Peyer's patch (tissue), 4 donors: ENCODE data around the gene AHSA1. TPM values are rescaled to one million over a fixed set of nuclear protein-coding genes. Genes with fewer than 3 reads are reported as not detected.

Experiments
- DNase-seq, 3 donors: peaks; one replicate each; pipeline ENCODE4 v3.0.0-alpha.2; 2017 to 2019
- H3K27ac ChIP-seq, 4 donors: fragments of 200-600 bp; sonication (generic); one replicate each; pipeline ENCODE4 v1.5.1; 2016 to 2019
- H3K27me3 ChIP-seq, 2 donors: fragments of 200-600 bp; sonication (generic); one replicate each; pipeline ENCODE4 v1.5.1; 2019
- H3K36me3 ChIP-seq, 3 donors: fragments of 200-600 bp; sonication (generic); one replicate each; pipeline ENCODE4 v1.5.1; 2016 to 2019
- H3K4me1 ChIP-seq, 4 donors: fragments of 200-600 bp; sonication (generic); one replicate each; pipeline ENCODE4 v1.5.1; 2016 to 2019
- H3K4me3 ChIP-seq, 4 donors: fragments of 200-600 bp; sonication (generic); 1 replicate in 3 of 4; 2 replicates in 1 of 4; pipeline ENCODE4 v1.5.1; 2016 to 2019; ENCODE audit warnings: mild to moderate bottlenecking in 1 of 4
- H3K9me3 ChIP-seq, 4 donors: fragments of 200-600 bp; sonication (generic); one replicate each; pipeline ENCODE4 v1.5.1; 2016 to 2019; ENCODE audit warnings: mild to moderate bottlenecking in 1 of 4
- POLR2A ChIP-seq, 2 donors: fragments of 450-650 bp; IDR thresholded peaks; one replicate each; pipeline ENCODE4 v1.5.1; 2017; ENCODE audit warnings: antibody characterized with exemption in 2 of 2, mild to moderate bottlenecking in 2 of 2, moderate library complexity in 2 of 2
- total RNA-seq, 4 donors: library from RNA; depleted of rRNA; stranded (reverse); fragments of >200 nt; gene quantifications; one replicate each; pipeline ENCODE4 v1.1.0, GENCODE V29; 2016
- TF ChIP-seq, protein P1 (sequence below), 6 experiments: fragments of 450-650 bp in 4 of 6; fragments of 200-600 bp in 2 of 6; sonication (generic) in 1 of 6; IDR thresholded peaks; one replicate each; pipeline ENCODE4 v1.5.1; 2017 to 2019; ENCODE audit warnings: antibody characterized with exemption in 6 of 6, mild to moderate bottlenecking in 3 of 6, moderate library complexity in 1 of 6

AHSA1 gene
- total RNA-seq, 4 donors from 2014 or later, result 56.6 to 129 (median 80.9) TPM

DNA sequence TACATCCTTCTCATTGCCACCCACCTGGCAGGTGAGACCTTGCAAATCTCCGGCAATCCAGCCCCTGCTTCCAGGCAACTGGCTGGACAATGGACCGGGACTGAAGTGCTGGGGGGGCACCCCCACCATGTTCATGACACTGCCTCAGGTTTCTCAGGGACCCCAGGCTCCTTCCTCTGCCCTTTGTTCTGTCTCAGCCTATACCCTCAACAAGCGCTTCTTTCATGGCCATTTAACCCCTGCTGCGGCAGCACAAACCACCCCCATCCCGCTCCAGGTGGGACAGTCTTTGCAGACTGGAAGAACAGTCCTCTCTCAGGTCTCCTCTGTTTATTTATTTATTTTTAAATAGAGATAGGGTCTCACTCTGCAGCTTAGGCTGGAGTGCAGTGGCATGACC lies 33.2 kb downstream of the AHSA1 start:
- no peaks in the 10 kb centered on the region for H3K9me3 ChIP-seq
- no peak for TF ChIP-seq POLR2A (IDR thresholded peaks at IDR 0.05)
- TF ChIP-seq, protein P1, sequence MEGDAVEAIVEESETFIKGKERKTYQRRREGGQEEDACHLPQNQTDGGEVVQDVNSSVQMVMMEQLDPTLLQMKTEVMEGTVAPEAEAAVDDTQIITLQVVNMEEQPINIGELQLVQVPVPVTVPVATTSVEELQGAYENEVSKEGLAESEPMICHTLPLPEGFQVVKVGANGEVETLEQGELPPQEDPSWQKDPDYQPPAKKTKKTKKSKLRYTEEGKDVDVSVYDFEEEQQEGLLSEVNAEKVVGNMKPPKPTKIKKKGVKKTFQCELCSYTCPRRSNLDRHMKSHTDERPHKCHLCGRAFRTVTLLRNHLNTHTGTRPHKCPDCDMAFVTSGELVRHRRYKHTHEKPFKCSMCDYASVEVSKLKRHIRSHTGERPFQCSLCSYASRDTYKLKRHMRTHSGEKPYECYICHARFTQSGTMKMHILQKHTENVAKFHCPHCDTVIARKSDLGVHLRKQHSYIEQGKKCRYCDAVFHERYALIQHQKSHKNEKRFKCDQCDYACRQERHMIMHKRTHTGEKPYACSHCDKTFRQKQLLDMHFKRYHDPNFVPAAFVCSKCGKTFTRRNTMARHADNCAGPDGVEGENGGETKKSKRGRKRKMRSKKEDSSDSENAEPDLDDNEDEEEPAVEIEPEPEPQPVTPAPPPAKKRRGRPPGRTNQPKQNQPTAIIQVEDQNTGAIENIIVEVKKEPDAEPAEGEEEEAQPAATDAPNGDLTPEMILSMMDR (IDR thresholded peaks at IDR 0.05), result no peak
- DNase-seq, result peak in 1 of 3 donors; percentile 13
- H3K4me1 ChIP-seq, result no peaks in the 10 kb centered on the region
- no peaks in the 10 kb centered on the region for H3K36me3 ChIP-seq
- no peak overlapping the region for H3K27ac ChIP-seq
- no peak overlapping the region for H3K4me3 ChIP-seq
- no peaks in the 10 kb centered on the region for H3K27me3 ChIP-seq

- H3K27me3 ChIP-seq, result peaks cover 0 to 21% of the 10 kb centered on the region in 2 donors
- DNase-seq, result no peak
- H3K27ac ChIP-seq, result no peak overlapping the region
- H3K9me3 ChIP-seq, result no peaks in the 10 kb centered on the region
- H3K4me1 ChIP-seq, result peaks cover 0 to 18% (median 11%) of the 10 kb centered on the region in 4 donors
- H3K36me3 ChIP-seq, result no peaks in the 10 kb centered on the region
- TF ChIP-seq, protein P1 (IDR thresholded peaks at IDR 0.05), result no peak
- TF ChIP-seq POLR2A (IDR thresholded peaks at IDR 0.05), result no peak
- no peak overlapping the region for H3K4me3 ChIP-seq
Measured at GRCh38 chr14:77495334-77495733, 37.4 kb downstream of the AHSA1 start.

DNA sequence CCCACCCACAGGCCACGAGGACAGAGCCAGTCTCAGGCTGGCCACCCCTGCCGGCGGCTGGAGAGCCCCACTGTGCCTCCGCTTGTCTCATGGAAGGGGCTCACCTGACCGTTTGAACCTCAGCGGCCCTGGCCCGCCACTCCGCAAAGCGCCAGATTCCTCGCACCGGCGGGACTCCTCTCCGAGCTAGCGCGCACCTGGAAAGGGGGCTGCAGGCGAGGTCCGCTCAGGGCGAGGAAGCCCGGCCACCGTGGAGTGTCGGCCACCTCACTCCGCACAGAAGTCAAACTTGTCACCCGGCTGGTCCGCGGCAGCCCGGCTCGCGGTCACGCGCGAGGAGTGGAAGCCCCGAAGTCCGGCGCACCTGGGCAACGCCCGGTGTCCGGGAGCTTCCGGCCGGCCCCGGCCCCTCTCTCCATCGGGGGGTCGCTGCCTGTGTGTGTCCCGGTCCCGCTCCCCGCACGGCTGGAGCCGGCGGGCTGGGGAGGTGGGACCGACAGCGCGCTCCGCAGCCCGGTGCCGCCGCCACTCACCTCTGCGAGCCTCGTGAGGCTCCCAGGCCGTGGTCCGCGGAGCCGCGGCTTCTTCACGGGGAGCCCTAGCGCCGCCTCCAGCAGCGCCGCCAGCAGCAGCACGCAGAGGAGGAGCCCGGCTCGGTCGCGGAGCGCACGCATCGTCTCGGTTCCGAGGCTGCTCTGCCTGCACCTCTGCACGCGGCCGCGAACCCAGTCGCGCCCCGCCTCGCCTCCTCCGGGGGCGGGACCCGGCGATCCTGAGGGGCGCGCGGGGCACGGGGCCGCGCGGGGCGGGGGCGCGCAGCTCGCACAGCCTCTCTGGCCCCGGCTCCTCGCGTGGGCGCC lies 40.5 kb downstream of the AHSA1 start, which contains the start of gene ISM2:
Gene ISM2, minus strand, starts transcription at position 697 of the 860 bp plus-strand sequence. Its CDS starts 23 bp downstream, at position 674.
- Histone ChIP-seq H3K9me3 (peaks cover 0 to 3% (median 0%) of the 10 kb centered on the region in 4 donors), H3K4me3 (peak within 1 kb of the TSS; percentile 29 to 61 (median 60)), H3K27ac (no peak within 1 kb of the TSS), H3K36me3 (no peaks in the 10 kb centered on the region), H3K27me3 (peaks cover 0 to 21% of the 10 kb centered on the region in 2 donors), H3K4me1 (peaks cover 0 to 18% (median 11%) of the 10 kb centered on the region in 4 donors)
- peak in 2 of 3 donors; percentile 17 to 65 for DNase-seq
- TF ChIP-seq, protein P1 (IDR thresholded peaks at IDR 0.05), result no peak
- no peak for TF ChIP-seq POLR2A (IDR thresholded peaks at IDR 0.05)

DNA sequence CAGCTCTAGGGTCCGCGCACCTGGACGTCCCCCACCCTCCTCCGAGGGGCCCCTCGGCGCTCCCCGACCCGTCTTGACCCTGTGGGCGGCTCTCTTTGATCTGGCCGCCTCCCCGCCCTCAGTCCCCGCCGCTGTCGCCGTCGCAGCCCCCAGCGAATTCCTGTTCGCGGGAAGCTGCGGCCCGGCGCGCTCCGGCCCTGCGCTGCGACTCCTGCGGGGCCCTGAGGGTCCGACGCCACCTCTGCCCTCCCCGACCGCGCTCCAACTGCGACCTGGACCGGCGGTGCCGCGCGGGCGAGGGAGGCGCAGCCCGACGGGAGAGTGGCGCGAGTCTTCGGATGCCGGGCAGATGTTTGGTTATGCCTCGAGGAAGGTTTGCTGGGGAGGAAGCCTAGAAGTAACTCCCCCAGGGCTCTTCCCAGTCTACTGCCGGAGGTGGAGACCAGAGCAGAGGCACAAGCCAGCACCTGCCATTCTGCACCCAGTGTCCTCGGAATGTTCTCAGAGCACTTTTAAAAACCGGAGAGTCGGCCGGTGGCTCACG lies 41.2 kb downstream of the AHSA1 start:
- H3K4me3 ChIP-seq, result peak overlapping the region; percentile 29 to 61 (median 60)
- H3K9me3 ChIP-seq, result peaks cover 0 to 6% (median 0%) of the 10 kb centered on the region in 4 donors
- H3K27me3 ChIP-seq, result peaks cover 0 to 21% of the 10 kb centered on the region in 2 donors
- no peaks in the 10 kb centered on the region for H3K36me3 ChIP-seq
- peaks cover 0 to 18% (median 11%) of the 10 kb centered on the region in 4 donors for H3K4me1 ChIP-seq
- TF ChIP-seq, protein P1 (IDR thresholded peaks at IDR 0.05), result no peak
- TF ChIP-seq POLR2A (IDR thresholded peaks at IDR 0.05), result no peak
- no peak for DNase-seq
- H3K27ac ChIP-seq, result no peak overlapping the region

DNA sequence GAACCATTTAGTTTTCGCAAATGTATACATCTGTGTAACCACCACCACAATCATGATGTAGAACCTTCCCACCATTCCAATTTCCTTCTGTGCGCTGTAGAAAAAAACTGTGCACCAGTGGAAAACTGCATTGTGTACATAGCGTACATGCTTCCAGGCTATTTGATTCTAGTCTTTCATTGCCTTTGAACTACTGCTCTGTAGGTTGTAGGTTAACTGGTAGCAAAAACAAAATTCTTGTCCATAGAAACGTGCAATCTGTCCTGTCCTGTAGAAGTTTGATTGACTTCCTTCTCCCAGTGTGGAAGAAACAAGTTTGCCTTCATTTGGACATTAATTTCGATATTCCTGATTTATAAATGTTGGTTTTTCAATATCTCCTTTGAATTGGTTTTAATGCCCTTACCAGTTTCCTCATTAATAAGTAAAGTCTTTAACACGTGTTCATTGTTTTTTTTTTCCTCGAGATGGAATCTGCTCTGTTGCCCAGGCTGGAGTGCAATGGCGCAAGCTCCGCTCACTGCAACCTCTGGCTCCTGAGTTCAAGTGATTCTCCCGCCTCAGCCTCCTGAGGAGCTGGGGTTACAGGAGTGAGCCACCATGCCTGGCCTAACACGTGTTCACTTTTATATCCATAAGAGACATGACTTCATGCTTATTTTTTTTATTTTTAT lies 44.4 kb downstream of the AHSA1 start:
- peaks cover 0 to 6% (median 0%) of the 10 kb centered on the region in 4 donors for H3K9me3 ChIP-seq
- peaks cover 0 to 21% of the 10 kb centered on the region in 2 donors for H3K27me3 ChIP-seq
- peaks cover 0 to 18% (median 11%) of the 10 kb centered on the region in 4 donors for H3K4me1 ChIP-seq
- no peak overlapping the region for H3K27ac ChIP-seq
- H3K4me3 ChIP-seq, result no peak overlapping the region
- H3K36me3 ChIP-seq, result peaks cover 0 to 3% (median 0%) of the 10 kb centered on the region in 3 donors
- no peak for TF ChIP-seq POLR2A (IDR thresholded peaks at IDR 0.05)
- TF ChIP-seq, protein P1 (IDR thresholded peaks at IDR 0.05), result no peak
- no peak for DNase-seq
